IPS-18a (cell line): ENCODE measurements around the gene TUBG2.

Source experiments
- H3K27ac ChIP-seq: one replicate; pipeline ENCODE4 v1.5.1; 2013; ENCODE audit warnings: low read length
- H3K27me3 ChIP-seq: one replicate; pipeline ENCODE4 v1.6.1; 2013; ENCODE audit warnings: mild to moderate bottlenecking, low read length; ENCODE audit not compliant: control insufficient read depth, insufficient read depth
- H3K36me3 ChIP-seq: one replicate; pipeline ENCODE4 v1.6.1; 2013; ENCODE audit warnings: low read depth, low read length; ENCODE audit not compliant: control insufficient read depth
- H3K4me1 ChIP-seq: one replicate; pipeline ENCODE4 v1.6.1; 2013; ENCODE audit warnings: low read depth, low read length; ENCODE audit not compliant: control insufficient read depth
- H3K4me3 ChIP-seq: one replicate; pipeline ENCODE4 v1.5.1; 2013; ENCODE audit warnings: low read length
- H3K9ac ChIP-seq: one replicate; pipeline ENCODE4 v1.6.1; 2013; ENCODE audit warnings: mild to moderate bottlenecking, low read length, moderate library complexity
- H3K9me3 ChIP-seq: one replicate; pipeline ENCODE4 v1.6.1; 2013; ENCODE audit warnings: low read depth, low read length; ENCODE audit not compliant: control insufficient read depth

Gene TUBG2

DNA sequence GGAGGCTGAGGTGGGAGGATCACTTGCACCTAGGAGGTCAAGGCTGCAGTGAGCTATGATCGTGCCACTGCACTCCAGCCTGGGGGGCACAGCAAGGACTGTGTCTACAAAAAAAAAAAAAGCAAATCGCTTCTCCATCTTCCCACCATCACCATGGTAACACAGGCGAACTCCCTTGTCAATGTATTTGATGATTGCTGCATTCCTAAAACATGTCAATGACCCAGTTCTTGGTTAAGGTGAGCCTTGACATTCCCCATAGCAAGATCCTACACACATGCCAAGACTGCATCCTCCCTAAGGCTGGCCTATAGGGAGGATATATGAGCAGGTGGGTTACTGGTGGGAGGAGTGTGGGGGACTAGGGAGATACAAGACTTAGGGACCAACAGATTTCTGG, 35.4 kb downstream of the TUBG2 start:
- no peaks in the 10 kb centered on the region for H3K4me1 ChIP-seq
- H3K27ac ChIP-seq: no peak overlapping the region
- peaks cover 7% of the 10 kb centered on the region for H3K36me3 ChIP-seq
- no peaks in the 10 kb centered on the region for H3K9me3 ChIP-seq
- H3K9ac ChIP-seq: no peak overlapping the region
- H3K4me3 ChIP-seq: no peak overlapping the region
- no peaks in the 10 kb centered on the region for H3K27me3 ChIP-seq

DNA sequence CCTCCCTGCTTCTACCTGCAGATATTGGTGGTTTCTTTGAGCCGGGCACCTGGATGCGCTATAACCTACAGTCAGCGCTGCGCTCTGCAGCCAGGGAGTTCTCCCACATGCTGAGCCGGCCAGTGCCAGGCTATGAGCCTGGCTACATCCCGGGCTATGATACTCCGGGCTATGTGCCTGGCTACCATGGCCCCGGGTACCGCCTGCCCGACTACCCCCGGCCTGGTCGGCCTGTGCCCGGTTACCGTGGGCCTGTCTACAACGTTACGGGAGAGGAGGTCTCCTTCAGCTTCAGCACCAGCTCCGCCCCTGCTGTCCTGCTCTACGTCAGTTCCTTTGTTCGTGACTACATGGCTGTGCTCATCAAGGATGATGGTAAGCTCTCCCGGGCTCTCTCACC, 36.4 kb downstream of the TUBG2 start:
- Histone ChIP-seq H3K9ac (no peak overlapping the region), H3K4me3 (no peak overlapping the region), H3K36me3 (peaks cover 7% of the 10 kb centered on the region), H3K4me1 (no peaks in the 10 kb centered on the region), H3K27me3 (no peaks in the 10 kb centered on the region), H3K27ac (no peak overlapping the region), H3K9me3 (no peaks in the 10 kb centered on the region)

DNA sequence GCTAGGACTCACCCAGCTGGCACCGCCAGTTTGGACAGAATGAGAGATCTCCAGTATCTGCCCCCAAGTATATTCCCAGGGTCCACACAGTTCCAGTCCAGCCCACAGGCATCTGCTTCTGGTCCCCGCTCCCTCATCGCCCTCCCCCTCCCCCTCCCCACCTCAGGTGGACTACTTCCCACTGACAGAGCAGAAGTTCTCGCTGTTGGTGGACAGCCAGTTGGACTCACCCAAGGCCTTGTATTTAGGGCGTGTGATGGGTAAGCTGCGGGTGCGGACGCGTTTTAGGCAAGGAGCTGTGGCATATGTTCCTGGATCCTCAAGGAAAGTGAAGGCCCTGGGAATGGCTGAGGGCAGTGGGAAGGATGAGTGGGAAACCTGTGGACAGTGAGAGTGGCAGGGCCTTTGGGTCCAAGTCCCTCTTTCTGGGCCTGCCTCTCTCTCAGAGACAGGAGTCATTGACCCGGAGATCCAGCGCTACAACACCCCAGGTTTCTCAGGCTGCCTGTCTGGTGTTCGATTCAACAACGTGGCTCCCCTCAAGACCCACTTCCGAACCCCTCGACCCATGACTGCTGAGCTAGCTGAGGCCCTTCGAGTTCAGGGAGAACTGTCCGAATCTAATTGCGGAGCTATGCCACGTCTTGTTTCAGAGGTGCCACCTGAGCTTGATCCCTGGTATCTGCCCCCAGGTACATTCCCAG, 38.2 kb downstream of the TUBG2 start:
- no peak overlapping the region for H3K9ac ChIP-seq
- no peak overlapping the region for H3K27ac ChIP-seq
- H3K4me1 ChIP-seq: no peaks in the 10 kb centered on the region
- H3K9me3 ChIP-seq: no peaks in the 10 kb centered on the region
- no peak overlapping the region for H3K4me3 ChIP-seq
- no peaks in the 10 kb centered on the region for H3K27me3 ChIP-seq
- peaks cover 13% of the 10 kb centered on the region for H3K36me3 ChIP-seq

DNA sequence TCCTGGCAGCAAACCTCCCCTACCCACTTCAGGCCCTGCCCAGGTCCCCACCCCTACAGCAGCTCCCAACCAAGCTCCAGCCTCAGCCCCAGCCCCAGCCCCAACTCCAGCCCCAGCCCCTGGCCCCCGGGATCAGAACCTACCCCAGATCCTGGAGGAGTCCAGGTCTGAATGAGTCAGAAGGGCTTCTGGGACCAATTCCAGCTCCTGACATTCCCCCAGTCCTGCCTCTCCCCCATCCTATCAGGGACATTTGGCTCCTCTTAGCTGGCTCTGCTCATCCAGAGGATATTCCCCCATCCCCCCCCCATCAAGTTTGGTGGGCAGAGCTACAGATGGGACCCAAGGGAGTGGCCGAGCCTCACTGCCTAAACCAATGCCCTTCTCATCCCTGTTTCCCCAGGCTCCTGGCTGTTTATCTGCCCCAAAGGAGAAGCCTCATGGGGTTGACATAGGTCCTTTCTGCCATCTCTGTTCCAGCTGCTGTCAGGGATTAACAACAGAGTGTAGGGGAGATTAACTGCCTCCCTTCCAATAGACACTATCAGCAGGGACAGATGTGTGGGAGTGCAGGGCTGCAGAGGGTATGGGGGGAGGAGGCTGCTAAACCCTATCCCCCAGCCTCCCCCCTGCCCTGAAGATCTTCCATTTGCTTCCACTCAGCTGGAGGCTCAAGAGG, 39.8 kb downstream of the TUBG2 start:
- Histone ChIP-seq H3K4me3 (no peak overlapping the region), H3K27me3 (no peaks in the 10 kb centered on the region), H3K9ac (no peak overlapping the region), H3K27ac (no peak overlapping the region), H3K9me3 (no peaks in the 10 kb centered on the region), H3K36me3 (peaks cover 23% of the 10 kb centered on the region), H3K4me1 (no peaks in the 10 kb centered on the region)

DNA sequence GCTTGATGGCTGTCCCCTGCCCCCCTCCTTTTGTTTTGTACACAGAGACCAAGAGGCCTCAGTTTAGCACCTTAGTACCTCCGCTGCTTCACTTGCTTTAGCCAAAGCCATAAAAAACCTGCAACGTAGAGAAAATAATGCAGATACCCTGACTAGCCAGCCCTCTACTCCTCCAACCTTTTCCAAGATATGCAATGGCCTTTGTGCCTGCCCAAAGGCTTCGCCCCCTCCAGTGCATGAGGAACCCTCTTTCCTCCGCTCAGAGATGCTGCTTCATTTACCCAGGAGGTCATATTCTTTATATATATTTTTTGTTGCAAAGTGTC, 40.3 kb downstream of the TUBG2 start:
- Histone ChIP-seq H3K27me3 (no peaks in the 10 kb centered on the region), H3K27ac (no peak overlapping the region), H3K36me3 (peaks cover 23% of the 10 kb centered on the region), H3K4me1 (no peaks in the 10 kb centered on the region), H3K9ac (no peak overlapping the region), H3K9me3 (no peaks in the 10 kb centered on the region), H3K4me3 (no peak overlapping the region)

DNA sequence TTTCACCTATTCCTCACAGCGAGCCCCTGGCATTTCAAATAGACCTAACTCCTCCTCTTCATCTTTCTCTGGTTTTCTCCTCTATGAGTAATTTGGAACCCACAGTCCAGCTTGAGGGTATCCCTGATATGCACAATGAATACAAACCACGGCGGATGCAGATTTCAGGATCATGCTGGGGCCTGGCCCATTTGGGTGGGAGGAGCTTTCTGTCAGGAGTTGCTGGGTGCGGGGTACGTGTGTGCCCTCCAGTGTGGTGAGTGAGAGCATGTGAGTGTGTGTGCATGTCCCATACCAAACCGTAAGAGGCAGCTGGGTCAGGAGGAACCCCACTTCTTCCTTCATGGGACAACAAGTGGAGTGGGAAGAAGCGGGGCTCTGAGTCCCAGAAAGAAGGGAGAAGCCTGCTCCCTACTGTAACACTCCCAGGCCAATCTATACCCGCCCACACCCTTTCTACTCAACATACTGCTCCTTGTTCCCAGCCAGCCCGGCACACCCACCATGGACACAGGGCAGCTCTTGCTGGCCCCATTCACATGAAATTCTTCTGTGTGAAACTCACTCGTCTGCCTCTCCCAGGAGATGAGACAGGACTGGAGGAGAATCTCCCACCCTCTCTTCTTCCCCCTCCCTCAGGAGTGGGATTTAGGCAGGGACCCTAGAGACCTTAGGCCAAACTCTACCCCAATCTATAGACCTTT, 41.7 kb downstream of the TUBG2 start:
- no peak overlapping the region for H3K9ac ChIP-seq
- no peaks in the 10 kb centered on the region for H3K9me3 ChIP-seq
- H3K27ac ChIP-seq: no peak overlapping the region
- H3K36me3 ChIP-seq: peaks cover 34% of the 10 kb centered on the region
- no peaks in the 10 kb centered on the region for H3K4me1 ChIP-seq
- H3K27me3 ChIP-seq: no peaks in the 10 kb centered on the region
- H3K4me3 ChIP-seq: no peak overlapping the region

DNA sequence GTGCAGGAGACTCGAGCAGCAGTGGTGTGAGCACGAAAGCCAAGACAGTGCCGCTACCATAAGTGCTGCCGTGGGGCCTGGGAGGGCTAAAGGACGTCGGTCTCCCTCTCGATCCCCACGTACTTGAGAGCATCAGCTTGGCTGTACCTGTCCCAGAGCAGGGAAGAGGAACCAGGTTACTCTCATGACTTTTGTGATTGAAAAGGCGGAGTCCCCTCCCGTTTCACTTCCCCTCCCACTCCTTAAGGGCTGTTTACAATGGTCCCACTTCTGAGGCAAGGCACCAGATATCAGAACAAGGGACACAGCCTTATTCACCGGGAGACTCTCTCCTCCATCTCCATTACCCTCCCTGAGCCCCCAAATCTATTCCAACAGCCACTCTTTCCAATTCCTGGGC, 43.4 kb downstream of the TUBG2 start:
- H3K27me3 ChIP-seq: no peaks in the 10 kb centered on the region
- H3K27ac ChIP-seq: no peak overlapping the region
- H3K4me3 ChIP-seq: no peak overlapping the region
- H3K36me3 ChIP-seq: peaks cover 42% of the 10 kb centered on the region
- H3K9me3 ChIP-seq: no peaks in the 10 kb centered on the region
- no peak overlapping the region for H3K9ac ChIP-seq
- H3K4me1 ChIP-seq: no peaks in the 10 kb centered on the region

DNA sequence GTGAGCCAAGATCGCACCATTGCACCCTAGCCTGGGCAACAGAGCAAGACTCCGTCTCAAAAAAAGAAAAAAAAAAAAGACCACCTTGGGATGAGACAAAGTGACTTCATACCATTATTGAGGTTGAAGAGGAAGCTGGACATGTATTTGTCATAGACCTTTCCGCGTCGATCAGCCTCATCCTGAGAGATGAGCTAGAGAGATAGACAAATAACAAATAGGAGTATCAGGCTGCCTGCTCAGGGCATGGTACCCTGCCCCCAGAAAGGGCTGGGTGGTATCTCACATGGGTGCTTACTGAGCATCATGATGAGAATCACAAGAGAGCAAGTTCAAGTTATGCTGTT, 45.4 kb downstream of the TUBG2 start:
- Histone ChIP-seq H3K36me3 (peaks cover 53% of the 10 kb centered on the region), H3K9ac (no peak overlapping the region), H3K27ac (no peak overlapping the region), H3K4me3 (no peak overlapping the region), H3K27me3 (no peaks in the 10 kb centered on the region), H3K9me3 (no peaks in the 10 kb centered on the region), H3K4me1 (no peaks in the 10 kb centered on the region)

DNA sequence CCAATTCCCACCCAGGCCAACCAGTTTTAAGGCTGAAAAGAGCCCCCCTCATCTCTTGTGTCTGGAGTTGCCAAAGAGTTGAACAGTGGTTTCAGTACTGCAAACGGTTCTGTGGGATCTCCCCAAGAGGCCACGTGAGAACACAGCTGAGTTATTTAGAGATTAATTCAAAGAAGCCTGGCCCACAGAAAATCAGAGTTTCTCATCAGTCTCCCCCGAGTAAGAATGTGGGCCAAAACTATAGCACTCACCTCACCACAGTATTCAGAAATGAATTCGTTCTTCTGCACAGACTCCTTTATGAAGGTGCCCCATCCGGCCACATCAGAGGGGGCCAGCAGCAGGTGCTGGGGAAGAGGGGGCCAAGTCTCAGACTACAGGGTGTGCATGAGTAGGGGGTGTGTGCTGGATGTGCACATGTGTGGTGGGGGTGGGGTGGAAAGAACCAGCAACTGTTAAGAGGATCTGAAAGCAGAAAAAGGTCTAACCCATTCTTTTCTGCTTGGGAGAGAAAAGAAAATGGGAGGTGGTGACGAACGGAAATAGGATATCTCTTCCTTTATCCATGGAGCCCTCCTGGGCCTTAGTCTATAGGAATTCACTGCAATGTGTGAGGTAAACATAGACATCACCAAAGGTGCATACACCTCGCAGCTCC, 45.9 kb downstream of the TUBG2 start:
- no peaks in the 10 kb centered on the region for H3K4me1 ChIP-seq
- H3K4me3 ChIP-seq: no peak overlapping the region
- H3K27me3 ChIP-seq: no peaks in the 10 kb centered on the region
- H3K36me3 ChIP-seq: peaks cover 58% of the 10 kb centered on the region
- no peak overlapping the region for H3K27ac ChIP-seq
- H3K9ac ChIP-seq: no peak overlapping the region
- no peaks in the 10 kb centered on the region for H3K9me3 ChIP-seq

DNA sequence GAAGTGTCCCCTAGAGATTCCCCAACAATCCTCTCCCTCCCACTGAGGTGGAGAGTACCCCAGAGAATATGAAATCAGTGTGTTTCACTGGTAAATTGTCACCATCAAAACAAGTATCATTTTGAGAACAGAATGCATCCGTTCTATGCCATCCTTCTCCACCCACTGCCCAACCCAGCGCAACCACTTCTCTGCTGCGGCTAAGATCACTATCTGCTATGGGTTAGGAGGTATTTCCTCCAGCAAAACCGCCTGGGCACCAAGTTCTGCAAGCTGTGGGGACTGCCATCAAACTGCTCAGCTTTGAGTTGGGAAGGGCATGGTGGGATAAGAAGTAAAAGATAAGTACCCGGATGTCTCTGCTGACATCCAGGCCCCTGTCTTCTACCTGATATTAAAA, 47.6 kb downstream of the TUBG2 start:
- no peak overlapping the region for H3K27ac ChIP-seq
- H3K36me3 ChIP-seq: peaks cover 59% of the 10 kb centered on the region
- H3K9ac ChIP-seq: no peak overlapping the region
- no peaks in the 10 kb centered on the region for H3K4me1 ChIP-seq
- H3K9me3 ChIP-seq: no peaks in the 10 kb centered on the region
- H3K27me3 ChIP-seq: no peaks in the 10 kb centered on the region
- H3K4me3 ChIP-seq: no peak overlapping the region

DNA sequence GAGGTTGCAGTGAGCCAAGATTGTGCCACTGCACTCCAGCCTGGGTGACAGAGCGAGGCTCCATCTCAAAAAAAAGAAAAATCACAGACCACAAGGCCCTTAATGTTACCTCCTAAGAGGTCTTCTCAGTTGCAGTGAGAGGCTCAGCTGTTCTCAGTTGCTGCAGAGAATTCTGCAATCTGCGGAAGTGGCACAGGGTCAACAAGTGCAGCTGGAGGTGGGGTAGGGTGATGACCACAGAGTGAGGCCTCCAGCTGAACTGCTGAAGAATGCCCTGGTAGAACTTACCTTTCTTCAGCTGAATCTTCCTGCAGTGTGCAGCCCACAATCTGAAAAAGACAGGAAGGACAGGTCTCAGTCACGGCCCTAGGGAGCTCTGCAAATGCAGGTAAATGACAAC, 49.5 kb downstream of the TUBG2 start:
- peaks cover 57% of the 10 kb centered on the region for H3K36me3 ChIP-seq
- no peaks in the 10 kb centered on the region for H3K4me1 ChIP-seq
- H3K27ac ChIP-seq: no peak overlapping the region
- H3K9me3 ChIP-seq: no peaks in the 10 kb centered on the region
- H3K27me3 ChIP-seq: no peaks in the 10 kb centered on the region
- H3K4me3 ChIP-seq: no peak overlapping the region
- no peak overlapping the region for H3K9ac ChIP-seq
